ENCODE results near the gene ARHGAP23.

The ARHGAP23 gene

GRCh38 chr17:38541281-38541680, 113.0 kb downstream of the ARHGAP23 start:
- H3K36me3 ChIP-seq (ENCODE audit: control insufficient read depth, insufficient read depth, low read length), result no peaks in the 10 kb centered on the region
- no peaks in the 10 kb centered on the region for H3K27me3 ChIP-seq (ENCODE audit: control insufficient read depth, insufficient read depth, low read length)
- no peak overlapping the region for H3K4me3 ChIP-seq (ENCODE audit: low read length)
- no peak overlapping the region for H3K27ac ChIP-seq (ENCODE audit: low read length)
- no peak for DNase-seq (ENCODE audit: low read depth, low spot score)
- no CpG with 5 or more reads among the region's 11 CpGs for WGBS (ENCODE audit: insufficient coverage, insufficient read length)
- H3K9me3 ChIP-seq (ENCODE audit: control insufficient read depth, insufficient read depth, low read length), result no peaks in the 10 kb centered on the region
- H3K4me1 ChIP-seq (ENCODE audit: control insufficient read depth, insufficient read depth, low read length), result no peaks in the 10 kb centered on the region

GRCh38 chr17:38542286-38542685, 114.0 kb downstream of the ARHGAP23 start:
- Histone ChIP-seq H3K9me3 (ENCODE audit: control insufficient read depth, insufficient read depth, low read length) (no peaks in the 10 kb centered on the region), H3K4me1 (ENCODE audit: control insufficient read depth, insufficient read depth, low read length) (no peaks in the 10 kb centered on the region), H3K27ac (ENCODE audit: low read length) (no peak overlapping the region), H3K4me3 (ENCODE audit: low read length) (no peak overlapping the region), H3K27me3 (ENCODE audit: control insufficient read depth, insufficient read depth, low read length) (no peaks in the 10 kb centered on the region), H3K36me3 (ENCODE audit: control insufficient read depth, insufficient read depth, low read length) (no peaks in the 10 kb centered on the region)
- no peak for DNase-seq (ENCODE audit: low read depth, low spot score)
- WGBS (ENCODE audit: insufficient coverage, insufficient read length), result no CpG with 5 or more reads among the region's 8 CpGs

- H3K36me3 ChIP-seq (ENCODE audit: control insufficient read depth, insufficient read depth, low read length), result no peaks in the 10 kb centered on the region
- no peak for DNase-seq (ENCODE audit: low read depth, low spot score)
- H3K27me3 ChIP-seq (ENCODE audit: control insufficient read depth, insufficient read depth, low read length), result no peaks in the 10 kb centered on the region
- H3K4me1 ChIP-seq (ENCODE audit: control insufficient read depth, insufficient read depth, low read length), result 0 out of 2 replicates have a peak, but pooled peaks cover 2% of the 10 kb centered on the region
- no CpG with 5 or more reads among the region's 20 CpGs for WGBS (ENCODE audit: insufficient coverage, insufficient read length)
- H3K27ac ChIP-seq (ENCODE audit: low read length), result no peak overlapping the region
- no peaks in the 10 kb centered on the region for H3K9me3 ChIP-seq (ENCODE audit: control insufficient read depth, insufficient read depth, low read length)
- H3K4me3 ChIP-seq (ENCODE audit: low read length), result no peak overlapping the region
Observed at GRCh38 chr17:38543403-38544174, 115.3 kb downstream of the ARHGAP23 start.

GRCh38 chr17:38544175-38544838, 116.0 kb downstream of the ARHGAP23 start:
- no peak for DNase-seq (ENCODE audit: low read depth, low spot score)
- WGBS (ENCODE audit: insufficient coverage, insufficient read length), result no CpG with 5 or more reads among the region's 10 CpGs
- Histone ChIP-seq H3K4me1 (ENCODE audit: control insufficient read depth, insufficient read depth, low read length) (peaks cover 2% of the 10 kb centered on the region; the same call in 1 of the 2 replicates), H3K27ac (ENCODE audit: low read length) (no peak overlapping the region), H3K9me3 (ENCODE audit: control insufficient read depth, insufficient read depth, low read length) (no peaks in the 10 kb centered on the region), H3K4me3 (ENCODE audit: low read length) (no peak overlapping the region), H3K36me3 (ENCODE audit: control insufficient read depth, insufficient read depth, low read length) (no peaks in the 10 kb centered on the region), H3K27me3 (ENCODE audit: control insufficient read depth, insufficient read depth, low read length) (no peaks in the 10 kb centered on the region)

- no peak overlapping the region for H3K4me3 ChIP-seq (ENCODE audit: low read length)
- no CpG with 5 or more reads among the region's 7 CpGs for WGBS (ENCODE audit: insufficient coverage, insufficient read length)
Observed at GRCh38 chr17:38544839-38545209, 116.6 kb downstream of the ARHGAP23 start.

GRCh38 chr17:38545531-38546225, 117.4 kb downstream of the ARHGAP23 start:
- H3K27ac ChIP-seq (ENCODE audit: low read length), result no peak overlapping the region
- H3K4me3 ChIP-seq (ENCODE audit: low read length), result no peak overlapping the region
- H3K27me3 ChIP-seq (ENCODE audit: control insufficient read depth, insufficient read depth, low read length), result no peaks in the 10 kb centered on the region
- H3K4me1 ChIP-seq (ENCODE audit: control insufficient read depth, insufficient read depth, low read length), result peaks cover 2% of the 10 kb centered on the region; the same call in 1 of the 2 replicates
- no CpG with 5 or more reads among the region's 12 CpGs for WGBS (ENCODE audit: insufficient coverage, insufficient read length)
- no peaks in the 10 kb centered on the region for H3K36me3 ChIP-seq (ENCODE audit: control insufficient read depth, insufficient read depth, low read length)
- no peaks in the 10 kb centered on the region for H3K9me3 ChIP-seq (ENCODE audit: control insufficient read depth, insufficient read depth, low read length)
- DNase-seq (ENCODE audit: low read depth, low spot score), result no peak

More at GRCh38 chr17:38544839-38545209, 116.6 kb downstream of the ARHGAP23 start:
- no peak for DNase-seq (ENCODE audit: low read depth, low spot score)
- Histone ChIP-seq H3K27ac (ENCODE audit: low read length) (no peak overlapping the region), H3K27me3 (ENCODE audit: control insufficient read depth, insufficient read depth, low read length) (no peaks in the 10 kb centered on the region), H3K9me3 (ENCODE audit: control insufficient read depth, insufficient read depth, low read length) (no peaks in the 10 kb centered on the region), H3K4me1 (ENCODE audit: control insufficient read depth, insufficient read depth, low read length) (peaks cover 2% of the 10 kb centered on the region; the same call in 1 of the 2 replicates), H3K36me3 (ENCODE audit: control insufficient read depth, insufficient read depth, low read length) (no peaks in the 10 kb centered on the region)

GRCh38 chr17:38546396-38546795, 118.1 kb downstream of the ARHGAP23 start:
- no peak for DNase-seq (ENCODE audit: low read depth, low spot score)
- Histone ChIP-seq H3K4me1 (ENCODE audit: control insufficient read depth, insufficient read depth, low read length) (peaks cover 2% of the 10 kb centered on the region; the same call in 1 of the 2 replicates), H3K9me3 (ENCODE audit: control insufficient read depth, insufficient read depth, low read length) (no peaks in the 10 kb centered on the region), H3K36me3 (ENCODE audit: control insufficient read depth, insufficient read depth, low read length) (no peaks in the 10 kb centered on the region), H3K27ac (ENCODE audit: low read length) (no peak overlapping the region), H3K27me3 (ENCODE audit: control insufficient read depth, insufficient read depth, low read length) (no peaks in the 10 kb centered on the region), H3K4me3 (ENCODE audit: low read length) (no peak overlapping the region)
- WGBS (ENCODE audit: insufficient coverage, insufficient read length), result no CpG with 5 or more reads among the region's 11 CpGs

- no peaks in the 10 kb centered on the region for H3K9me3 ChIP-seq (ENCODE audit: control insufficient read depth, insufficient read depth, low read length)
- H3K4me3 ChIP-seq (ENCODE audit: low read length), result no peak overlapping the region
- H3K27me3 ChIP-seq (ENCODE audit: control insufficient read depth, insufficient read depth, low read length), result no peaks in the 10 kb centered on the region
- H3K27ac ChIP-seq (ENCODE audit: low read length), result no peak overlapping the region
- peaks cover 2% of the 10 kb centered on the region; the same call in 1 of the 2 replicates for H3K4me1 ChIP-seq (ENCODE audit: control insufficient read depth, insufficient read depth, low read length)
- DNase-seq (ENCODE audit: low read depth, low spot score), result no peak
- WGBS (ENCODE audit: insufficient coverage, insufficient read length), result no CpG with 5 or more reads among the region's 12 CpGs
- H3K36me3 ChIP-seq (ENCODE audit: control insufficient read depth, insufficient read depth, low read length), result no peaks in the 10 kb centered on the region
Observed at GRCh38 chr17:38547444-38547843, 119.2 kb downstream of the ARHGAP23 start.

GRCh38 chr17:38549285-38549684, 121.0 kb downstream of the ARHGAP23 start:
- H3K27me3 ChIP-seq (ENCODE audit: control insufficient read depth, insufficient read depth, low read length), result no peaks in the 10 kb centered on the region
- DNase-seq (ENCODE audit: low read depth, low spot score), result no peak
- no peaks in the 10 kb centered on the region for H3K9me3 ChIP-seq (ENCODE audit: control insufficient read depth, insufficient read depth, low read length)
- no peak overlapping the region for H3K4me3 ChIP-seq (ENCODE audit: low read length)
- no peaks in the 10 kb centered on the region for H3K36me3 ChIP-seq (ENCODE audit: control insufficient read depth, insufficient read depth, low read length)
- H3K27ac ChIP-seq (ENCODE audit: low read length), result no peak overlapping the region
- WGBS (ENCODE audit: insufficient coverage, insufficient read length), result no CpG with 5 or more reads among the region's 4 CpGs
- H3K4me1 ChIP-seq (ENCODE audit: control insufficient read depth, insufficient read depth, low read length), result peaks cover 2% of the 10 kb centered on the region; the same call in 1 of the 2 replicates

GRCh38 chr17:38550661-38551060, 122.4 kb downstream of the ARHGAP23 start:
- WGBS (ENCODE audit: insufficient coverage, insufficient read length), result no CpG with 5 or more reads among the region's 8 CpGs
- Histone ChIP-seq H3K9me3 (ENCODE audit: control insufficient read depth, insufficient read depth, low read length) (no peaks in the 10 kb centered on the region), H3K4me1 (ENCODE audit: control insufficient read depth, insufficient read depth, low read length) (peaks cover 2% of the 10 kb centered on the region; the same call in 1 of the 2 replicates), H3K4me3 (ENCODE audit: low read length) (no peak overlapping the region), H3K27me3 (ENCODE audit: control insufficient read depth, insufficient read depth, low read length) (no peaks in the 10 kb centered on the region), H3K27ac (ENCODE audit: low read length) (no peak overlapping the region), H3K36me3 (ENCODE audit: control insufficient read depth, insufficient read depth, low read length) (no peaks in the 10 kb centered on the region)
- no peak for DNase-seq (ENCODE audit: low read depth, low spot score)
